ENCODE results near the gene CTNNA1. TPM values are rescaled to one million over a fixed set of nuclear protein-coding genes. Genes with fewer than 3 reads are reported as not detected.

The CTNNA1 gene
- total and polyA plus RNA-seq, 2 of the 8 experiments (the other 6 are each of a cell fraction or from before 2014, with no cell fraction given): 115 to 349 TPM

DNA sequence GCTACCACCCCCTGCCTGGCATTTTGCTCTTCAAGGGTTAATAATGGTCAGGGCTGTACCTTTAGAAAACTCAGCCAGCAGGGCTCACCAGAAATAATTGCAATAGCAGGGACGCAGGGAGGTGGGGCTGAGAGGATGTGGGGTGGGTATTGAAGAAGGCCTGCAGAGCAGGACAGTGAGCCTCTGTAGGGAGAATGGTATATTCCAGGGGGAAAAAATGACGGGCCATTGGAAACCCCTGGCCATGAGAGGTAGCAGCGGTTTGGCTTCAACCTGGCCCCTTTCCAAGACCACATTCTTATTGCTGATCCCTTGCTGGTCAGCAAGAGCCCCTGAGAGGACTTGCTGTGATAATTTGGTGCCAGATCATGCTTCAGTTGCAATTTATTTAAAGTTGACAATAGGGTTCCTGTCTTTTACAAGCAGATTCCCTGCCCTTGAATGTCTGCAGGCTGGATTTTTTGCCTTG, 36.7 kb upstream of the CTNNA1 start:
- no peak overlapping the region for H3K14ac ChIP-seq (ENCODE audit: insufficient read length)
- H3K56ac ChIP-seq (replicated peaks; ENCODE audit: insufficient read length, low read depth, low read length): no peak overlapping the region
- H2AFZ ChIP-seq (ENCODE audit: low read length): no peak overlapping the region
- peaks cover 0 to 15% (median 8%) of the 10 kb centered on the region in 4 experiments; a peak in 4 of 7 replicates for H3K4me1 ChIP-seq (replicated peaks in 1 of 4; ENCODE audit: control insufficient read depth in 3 of 4, insufficient read depth in 4 of 4, low read length in 3 of 4)
- no peaks in the 10 kb centered on the region for H3K79me2 ChIP-seq (ENCODE audit: control insufficient read depth in 1 of 2, insufficient read depth in 2 of 2, low read length in 2 of 2)
- no peaks in the 10 kb centered on the region for H3K36me3 ChIP-seq (ENCODE audit: control insufficient read depth in 2 of 4, insufficient read depth in 4 of 4, low read length in 3 of 4)
- H2BK120ac ChIP-seq (replicated peaks; ENCODE audit: low read depth, low read length): no peak overlapping the region
- no peak for FAIRE-seq
- peak in 1 of 2 experiments; percentile 52 for DNase-seq (ENCODE audit: low read depth in 1 of 2, low spot score in 2 of 2)
- H2BK20ac ChIP-seq (ENCODE audit: low read length): no peak overlapping the region
- ChIA-PET POLR2A (ENCODE audit: partially characterized antibody) (interaction anchor here (2.1 kb wide), 1 partner anchor 9 kb away, joined by 6 read pairs; no protein-coding TSS in a partner anchor), CTCF (ENCODE audit: partially characterized antibody) (interaction anchor here (1.0 to 1.6 kb wide), 4 partner anchors 9 to 75 kb away, joined by 4 to 6 read pairs (median 5); no protein-coding TSS in a partner anchor)
- H4K8ac ChIP-seq (ENCODE audit: extremely low read depth, insufficient read depth, low read length): no peak overlapping the region
- 28% methylated on average over 3 of the region's 3 CpGs; no CpG with 5 or more reads in 1 of the 2 experiments for WGBS, 2 experiments (ENCODE audit: extremely low coverage in 1 of 2, insufficient coverage in 1 of 2, insufficient read length in 1 of 2, insufficient replicate concordance in 2 of 2, low coverage in 1 of 2, low lambda C conversion rate in 2 of 2, missing lambda C conversion rate in 1 of 2)
- no peak overlapping the region for H2BK15ac ChIP-seq (ENCODE audit: low read length)
- H3K27ac ChIP-seq (ENCODE audit: low read depth, low read length): no peak overlapping the region
- H3K4me2 ChIP-seq (ENCODE audit: insufficient read depth in 1 of 2, low read depth in 2 of 2, low read length in 2 of 2): no peak overlapping the region; a peak in 1 of 4 replicates
- H4K5ac ChIP-seq (ENCODE audit: insufficient read length, low read depth, low read length): no peak overlapping the region
- H2BK5ac ChIP-seq (ENCODE audit: low read depth, low read length): no peak overlapping the region
- no peaks in the 10 kb centered on the region for H3K79me1 ChIP-seq (ENCODE audit: low read depth, low read length)
- peak overlapping the region; percentile 72 for H3K18ac ChIP-seq (ENCODE audit: extremely low read depth, low read length)
- H4K20me1 ChIP-seq (replicated peaks in 1 of 2; ENCODE audit: control insufficient read depth in 1 of 2, insufficient read depth in 2 of 2, low read length in 2 of 2): no peaks in the 10 kb centered on the region
- H3K4me3 ChIP-seq (ENCODE audit: extremely low read depth in 1 of 4, insufficient read depth in 2 of 4, low read depth in 3 of 4, low read length in 4 of 4): no peak overlapping the region
- no peak overlapping the region for H3K23ac ChIP-seq (ENCODE audit: insufficient read length)
- no peak overlapping the region for H4K91ac ChIP-seq (replicated peaks; ENCODE audit: insufficient read length, low read length)
- H2BK12ac ChIP-seq (ENCODE audit: low read depth, low read length): no peak overlapping the region
- H3K23me2 ChIP-seq (ENCODE audit: low read depth, low read length): no peaks in the 10 kb centered on the region
- H3K9me3 ChIP-seq (ENCODE audit: insufficient read depth in 2 of 2, low read depth in 1 of 2, low read length in 1 of 2): no peaks in the 10 kb centered on the region
- H2AK5ac ChIP-seq (ENCODE audit: low read depth, low read length): no peak overlapping the region
- no peak overlapping the region for H3K9ac ChIP-seq (replicated peaks in 1 of 4; ENCODE audit: extremely low read depth in 1 of 4, low read depth in 3 of 4, low read length in 3 of 4)
- H3K27me3 ChIP-seq (replicated peaks in 1 of 4; ENCODE audit: control insufficient read depth in 3 of 4, extremely low read depth in 1 of 4, insufficient read depth in 3 of 4, low read length in 3 of 4): no peaks in the 10 kb centered on the region
- no peak overlapping the region for H3K4ac ChIP-seq (replicated peaks; ENCODE audit: insufficient read length, low read depth, low read length)
- TF ChIP-seq CEBPB (IDR thresholded peaks at IDR 0.05; ENCODE audit: low read depth, low read length) (no peak), BCL11A (IDR thresholded peaks at IDR 0.05; ENCODE audit: low read depth in 2 of 2, low read length in 2 of 2) (no peak), JUND (IDR thresholded peaks at IDR 0.05; ENCODE audit: low read length) (no peak), RXRA (IDR thresholded peaks at IDR 0.05; ENCODE audit: insufficient read depth, low read depth, low read length) (no peak), EGR1 (IDR thresholded peaks at IDR 0.05; ENCODE audit: borderline replicate concordance, low read depth, low read length) (no peak), CREB1 (IDR thresholded peaks at IDR 0.05) (no peak), MAFK (IDR thresholded peaks at IDR 0.05; ENCODE audit: low read depth, low read length) (no peak), KDM5A (IDR thresholded peaks at IDR 0.05; ENCODE audit: low read length) (no peak), NANOG (IDR thresholded peaks at IDR 0.05; ENCODE audit: insufficient read depth, low read depth, low read length, poor library complexity, severe bottlenecking) (no peak), BRCA1 (IDR thresholded peaks at IDR 0.05; ENCODE audit: low read depth, low read length) (no peak), SIX5 (IDR thresholded peaks at IDR 0.05; ENCODE audit: low read depth, low read length) (no peak)
- TF ChIP-seq, protein P1, sequence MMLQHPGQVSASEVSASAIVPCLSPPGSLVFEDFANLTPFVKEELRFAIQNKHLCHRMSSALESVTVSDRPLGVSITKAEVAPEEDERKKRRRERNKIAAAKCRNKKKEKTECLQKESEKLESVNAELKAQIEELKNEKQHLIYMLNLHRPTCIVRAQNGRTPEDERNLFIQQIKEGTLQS (IDR thresholded peaks at IDR 0.05; ENCODE audit: insufficient read depth, low read depth, low read length): no peak
